ENCODE data around the gene ARHGEF16.

ARHGEF16 gene

GRCh38 chr1:3456964-3457909 is 2.8 kb downstream of the ARHGEF16 start:
- DNase-seq (ENCODE audit: low read depth): no peak

- DNase-seq (ENCODE audit: low read depth): no peak
Measured at GRCh38 chr1:3457910-3458883, 3.7 kb downstream of the ARHGEF16 start.

- DNase-seq (ENCODE audit: low read depth): no peak
Measured at GRCh38 chr1:3459051-3459908, 4.8 kb downstream of the ARHGEF16 start.

GRCh38 chr1:3459940-3460671 is 5.6 kb downstream of the ARHGEF16 start:
- no peak for DNase-seq (ENCODE audit: low read depth)

- DNase-seq (ENCODE audit: low read depth): no peak
Measured at GRCh38 chr1:3460672-3461131, 6.2 kb downstream of the ARHGEF16 start.

GRCh38 chr1:3461238-3461933 is 6.9 kb downstream of the ARHGEF16 start:
- no peak for DNase-seq (ENCODE audit: low read depth)

GRCh38 chr1:3461934-3462275 is 7.4 kb downstream of the ARHGEF16 start:
- DNase-seq (ENCODE audit: low read depth): no peak

GRCh38 chr1:3462356-3463012 is 8.0 kb downstream of the ARHGEF16 start:
- DNase-seq (ENCODE audit: low read depth): no peak

GRCh38 chr1:3463013-3463385 is 8.5 kb downstream of the ARHGEF16 start:
- no peak for DNase-seq (ENCODE audit: low read depth)

GRCh38 chr1:3463408-3463863 is 9.0 kb downstream of the ARHGEF16 start:
- no peak for DNase-seq (ENCODE audit: low read depth)

GRCh38 chr1:3463891-3464648 is 9.6 kb downstream of the ARHGEF16 start:
- DNase-seq (ENCODE audit: low read depth): no peak

- DNase-seq (ENCODE audit: low read depth): no peak
Measured at GRCh38 chr1:3464649-3465025, 10.2 kb downstream of the ARHGEF16 start.

GRCh38 chr1:3465091-3465934 is 10.8 kb downstream of the ARHGEF16 start:
- DNase-seq (ENCODE audit: low read depth): no peak

- DNase-seq (ENCODE audit: low read depth): no peak
Measured at GRCh38 chr1:3465935-3466321, 11.5 kb downstream of the ARHGEF16 start.

- DNase-seq (ENCODE audit: low read depth): no peak
Measured at GRCh38 chr1:3466366-3467075, 12.1 kb downstream of the ARHGEF16 start.

GRCh38 chr1:3467096-3468036 is 12.9 kb downstream of the ARHGEF16 start:
- DNase-seq (ENCODE audit: low read depth): no peak
